Activated naive CD8-positive, alpha-beta T cell treated with anti-CD3 and anti-CD28 coated beads, Interleukin-2, amount 50 U/mL, for 24 hours (primary cell): ENCODE data around the gene RAB11FIP2.

Experiments used
- ATAC-seq: fragments of 150-1000 bp; cut with Tn5 transposase; one replicate; pipeline ENCODE4 v1.10.0; 2021
- DNase-seq: peaks from one replicate; pipeline ENCODE4 v3.0.0; 2021
- H3K27ac Mint-ChIP-seq: one replicate; pipeline ENCODE4 v1.8.0; 2021; ENCODE audit warnings: mild to moderate bottlenecking, mixed read lengths
- H3K27me3 Mint-ChIP-seq: one replicate; pipeline ENCODE4 v1.8.0; 2021; ENCODE audit warnings: mixed read lengths
- H3K36me3 Mint-ChIP-seq: one replicate; pipeline ENCODE4 v1.8.0; 2021; ENCODE audit warnings: low read depth, mixed read lengths
- H3K4me1 Mint-ChIP-seq: one replicate; pipeline ENCODE4 v1.8.0; 2021; ENCODE audit warnings: mixed read lengths
- H3K4me3 Mint-ChIP-seq: one replicate; pipeline ENCODE4 v1.8.0; 2021; ENCODE audit warnings: mild to moderate bottlenecking, moderate library complexity, mixed read lengths
- H3K9me3 Mint-ChIP-seq: one replicate; pipeline ENCODE4 v1.8.0; 2021; ENCODE audit warnings: mixed read lengths

RAB11FIP2 gene

DNA sequence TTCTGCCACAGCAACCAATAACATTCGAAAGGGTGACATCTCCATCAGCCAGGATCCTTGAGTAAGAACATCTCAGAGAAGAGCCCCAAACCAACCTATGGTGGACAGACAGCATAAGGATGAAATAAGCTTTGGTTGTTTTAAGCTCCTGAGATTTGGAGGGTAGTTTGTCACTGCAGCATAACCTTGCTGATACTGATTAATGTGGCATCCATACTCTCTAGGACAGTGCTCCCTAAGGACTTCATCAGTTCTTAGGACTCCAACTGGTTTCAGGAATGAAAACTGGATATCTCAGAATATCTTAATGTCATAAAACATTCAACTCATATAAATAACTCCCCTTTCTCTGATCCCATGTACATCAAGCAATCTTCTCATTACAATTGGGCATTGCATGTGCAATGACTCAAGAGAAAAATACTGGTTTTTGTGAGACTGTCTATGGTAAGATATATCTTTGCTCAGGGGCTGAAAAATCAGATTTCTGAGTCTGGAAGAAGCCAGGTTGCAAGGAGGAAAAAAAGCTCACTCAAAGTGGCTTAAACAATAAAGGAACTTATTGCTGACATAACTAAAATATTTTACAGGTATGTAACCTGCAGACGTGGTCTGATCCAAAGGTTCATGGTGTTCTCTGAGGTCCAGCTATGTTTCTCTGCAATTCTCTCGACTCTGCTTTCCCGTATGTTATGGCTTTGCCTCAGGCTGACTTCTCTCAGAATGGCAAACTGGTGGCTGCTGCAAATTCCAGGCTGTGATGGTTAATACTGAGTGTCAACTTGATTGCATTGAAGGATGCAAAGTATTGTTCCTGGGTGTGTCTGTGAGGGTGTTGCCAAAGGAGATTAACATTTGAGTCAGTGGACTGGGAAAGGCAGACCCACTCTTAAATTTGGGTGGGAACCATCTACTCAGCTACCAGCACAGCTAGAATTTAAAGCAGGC lies 65.7 kb downstream of the RAB11FIP2 start:
- DNase-seq (no peak), ATAC-seq (no peak)
- no peak overlapping the region for H3K27ac Mint-ChIP-seq
- no peaks in the 10 kb centered on the region for H3K4me1 Mint-ChIP-seq
- peaks cover 11% of the 10 kb centered on the region for H3K27me3 Mint-ChIP-seq
- H3K36me3 Mint-ChIP-seq: no peaks in the 10 kb centered on the region
- H3K4me3 Mint-ChIP-seq: no peak overlapping the region
- H3K9me3 Mint-ChIP-seq: peaks cover 6% of the 10 kb centered on the region

DNA sequence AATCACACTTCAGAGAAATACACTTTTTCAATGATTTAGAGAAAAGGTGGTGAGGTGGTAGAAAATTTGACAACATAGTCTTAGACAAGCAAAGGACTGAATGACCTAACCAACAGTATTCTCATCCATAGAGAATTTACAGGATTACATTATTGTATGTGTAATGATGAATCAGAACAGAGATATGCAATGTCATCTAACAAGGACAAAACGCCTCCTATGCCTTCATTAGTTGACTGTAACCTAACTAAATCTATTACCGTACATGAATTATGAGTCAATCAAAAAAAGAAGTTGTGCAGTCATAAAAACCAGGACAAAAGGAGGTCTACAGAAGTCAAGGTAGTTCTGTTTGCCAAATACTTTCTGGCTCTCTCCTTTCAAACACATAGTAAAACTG lies 66.5 kb downstream of the RAB11FIP2 start:
- no peaks in the 10 kb centered on the region for H3K4me1 Mint-ChIP-seq
- no peak for DNase-seq
- H3K36me3 Mint-ChIP-seq: no peaks in the 10 kb centered on the region
- ATAC-seq: no peak
- no peak overlapping the region for H3K4me3 Mint-ChIP-seq
- H3K27ac Mint-ChIP-seq: no peak overlapping the region
- H3K27me3 Mint-ChIP-seq: peaks cover 11% of the 10 kb centered on the region
- H3K9me3 Mint-ChIP-seq: peaks cover 5% of the 10 kb centered on the region

DNA sequence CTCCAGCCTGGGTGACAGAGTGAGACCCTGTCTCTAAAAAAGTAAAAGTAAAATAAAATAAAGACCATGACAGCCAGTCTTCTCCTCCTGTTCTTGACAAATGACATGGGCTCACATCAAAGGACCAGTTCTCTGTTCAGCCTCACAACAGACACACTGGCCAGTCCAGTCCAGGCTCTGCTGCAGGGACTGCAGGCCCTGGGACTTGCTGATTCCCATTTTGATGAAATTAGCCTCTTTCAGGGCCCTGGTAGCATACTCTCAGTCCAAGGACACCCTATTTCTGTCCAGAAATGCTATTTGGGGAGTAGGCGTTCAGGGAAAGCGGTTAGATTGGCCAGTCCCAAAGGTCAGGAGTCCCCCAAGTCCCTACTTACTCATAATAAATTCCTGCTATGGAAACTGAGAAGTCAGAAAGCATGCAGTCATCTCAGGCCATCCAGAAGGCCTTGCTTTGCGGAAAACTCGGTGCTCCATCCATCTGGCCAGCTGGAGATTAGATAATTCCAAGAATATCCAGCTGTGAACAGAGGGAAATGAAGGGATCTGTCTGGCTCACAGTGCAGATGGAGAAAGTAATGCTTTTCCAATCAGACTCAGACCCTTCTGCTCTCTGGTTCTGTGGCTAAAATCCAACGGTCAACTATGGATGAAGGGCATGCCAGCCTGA lies 74.4 kb downstream of the RAB11FIP2 start:
- DNase-seq (no peak), ATAC-seq (no peak)
- H3K27me3 Mint-ChIP-seq: peaks cover 9% of the 10 kb centered on the region
- H3K4me3 Mint-ChIP-seq: no peak overlapping the region
- no peaks in the 10 kb centered on the region for H3K9me3 Mint-ChIP-seq
- H3K4me1 Mint-ChIP-seq: no peaks in the 10 kb centered on the region
- H3K27ac Mint-ChIP-seq: no peak overlapping the region
- no peaks in the 10 kb centered on the region for H3K36me3 Mint-ChIP-seq

DNA sequence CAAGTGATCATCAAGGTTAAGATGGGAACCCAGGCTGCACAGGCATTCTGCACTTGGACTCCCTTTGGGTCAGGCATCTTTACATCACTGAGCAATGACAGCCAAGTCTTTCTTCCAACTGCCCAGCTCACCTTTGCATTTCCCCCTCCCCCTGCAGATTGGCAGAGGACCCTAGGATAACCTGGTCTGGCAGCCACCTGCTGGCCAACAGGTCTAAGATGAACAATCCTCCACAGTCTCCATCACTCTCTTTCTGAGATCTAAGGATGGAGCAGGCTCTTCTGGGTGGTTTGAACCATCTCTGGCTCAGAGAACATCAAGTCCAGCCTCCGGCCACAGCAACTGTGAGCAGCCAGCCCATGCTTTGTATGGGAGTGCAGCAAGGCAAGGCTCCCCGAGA lies 75.8 kb downstream of the RAB11FIP2 start:
- Mint-ChIP-seq H3K4me3 (no peak overlapping the region), H3K27ac (no peak overlapping the region), H3K27me3 (peaks cover 11% of the 10 kb centered on the region), H3K4me1 (no peaks in the 10 kb centered on the region), H3K36me3 (no peaks in the 10 kb centered on the region), H3K9me3 (no peaks in the 10 kb centered on the region)
- DNase-seq (no peak), ATAC-seq (no peak)

DNA sequence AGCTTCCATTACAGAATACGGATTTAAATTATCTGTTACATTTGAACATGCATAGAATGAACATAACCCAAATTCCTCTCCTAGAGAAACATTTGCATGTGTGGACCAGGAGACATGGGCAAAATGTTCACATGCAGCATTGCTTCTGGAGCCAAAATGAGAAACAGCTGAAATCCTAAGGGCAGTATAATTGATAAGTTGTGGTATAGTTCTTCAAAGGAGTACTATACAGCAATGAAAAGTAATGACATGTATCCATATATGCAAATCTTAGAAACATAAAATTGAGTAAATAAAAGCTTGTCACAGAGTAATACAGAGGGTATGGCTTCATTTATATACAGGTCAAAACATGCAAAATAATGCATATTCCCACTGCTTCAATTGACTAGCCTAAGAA lies 77.1 kb downstream of the RAB11FIP2 start:
- ATAC-seq: no peak
- Mint-ChIP-seq H3K27ac (no peak overlapping the region), H3K27me3 (peaks cover 11% of the 10 kb centered on the region), H3K9me3 (no peaks in the 10 kb centered on the region), H3K36me3 (no peaks in the 10 kb centered on the region), H3K4me3 (no peak overlapping the region), H3K4me1 (no peaks in the 10 kb centered on the region)
- no peak for DNase-seq

DNA sequence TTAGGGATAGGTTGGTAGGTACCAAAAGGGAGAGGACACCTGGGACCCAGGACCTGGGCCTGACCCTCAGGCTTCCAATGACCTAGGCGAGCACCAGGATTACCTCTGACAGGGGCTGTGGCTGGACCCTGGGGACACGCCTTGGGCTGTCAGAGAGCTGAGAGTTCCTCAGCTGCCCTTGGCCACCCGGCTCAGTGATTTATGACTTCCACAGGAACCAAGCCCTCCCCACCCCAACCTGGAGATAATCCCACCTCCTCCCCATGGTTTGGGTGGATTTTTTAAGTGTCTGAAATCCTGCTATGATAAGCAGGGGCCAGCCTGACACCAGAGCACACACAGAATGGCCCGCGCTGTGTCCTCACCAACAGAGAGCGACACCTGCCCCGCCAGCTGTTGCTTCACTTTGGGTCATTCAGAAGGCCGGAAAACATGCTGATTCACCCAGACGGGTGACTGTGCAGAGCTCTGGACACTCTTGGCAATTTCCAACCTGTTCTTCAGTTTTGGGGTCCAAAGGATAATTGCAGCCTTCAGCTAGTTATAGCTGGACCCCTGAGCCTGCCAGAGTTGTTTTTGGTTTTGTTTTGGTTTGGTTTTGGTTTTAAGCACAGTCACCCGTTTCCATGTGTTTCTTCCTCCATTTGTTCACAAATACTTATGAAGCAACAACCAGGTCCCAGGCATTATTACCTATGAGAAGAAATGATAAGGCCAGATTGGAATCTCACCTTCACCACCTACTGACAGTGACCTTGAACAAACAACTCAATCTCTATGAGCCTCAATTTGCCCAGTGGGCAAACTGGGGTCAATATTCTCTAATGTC lies 78.2 kb downstream of the RAB11FIP2 start:
- no peak for ATAC-seq
- DNase-seq: no peak
- H3K4me3 Mint-ChIP-seq: no peak overlapping the region
- H3K36me3 Mint-ChIP-seq: no peaks in the 10 kb centered on the region
- peaks cover 9% of the 10 kb centered on the region for H3K27me3 Mint-ChIP-seq
- no peaks in the 10 kb centered on the region for H3K4me1 Mint-ChIP-seq
- H3K27ac Mint-ChIP-seq: no peak overlapping the region
- no peaks in the 10 kb centered on the region for H3K9me3 Mint-ChIP-seq

DNA sequence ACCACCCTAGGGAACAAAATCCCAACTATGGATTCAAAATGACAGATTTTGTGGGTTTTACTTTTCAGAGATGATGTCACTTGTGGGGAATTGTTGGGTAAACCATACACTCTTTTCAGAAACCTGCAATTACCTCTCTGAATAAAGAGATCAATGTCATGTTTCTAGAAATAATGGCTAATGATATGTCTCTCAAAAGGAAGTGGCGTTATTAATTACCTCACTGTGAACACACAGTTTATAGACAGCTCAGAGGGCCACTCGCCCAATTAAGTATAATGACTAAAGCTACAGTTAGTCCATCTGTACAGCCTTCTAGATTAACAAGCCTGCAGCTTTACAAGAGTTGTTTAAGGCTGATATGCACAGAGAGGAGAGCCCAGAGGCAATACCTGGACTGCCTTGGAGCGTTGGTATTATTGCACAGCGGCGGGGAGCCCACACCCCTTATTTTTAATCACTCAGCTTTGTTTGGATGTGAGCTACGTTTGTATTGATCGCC lies 79.5 kb downstream of the RAB11FIP2 start:
- ATAC-seq (no peak), DNase-seq (no peak)
- H3K4me3 Mint-ChIP-seq: no peak overlapping the region
- H3K36me3 Mint-ChIP-seq: no peaks in the 10 kb centered on the region
- H3K9me3 Mint-ChIP-seq: no peaks in the 10 kb centered on the region
- H3K27me3 Mint-ChIP-seq: peaks cover 9% of the 10 kb centered on the region
- H3K4me1 Mint-ChIP-seq: no peaks in the 10 kb centered on the region
- H3K27ac Mint-ChIP-seq: no peak overlapping the region

DNA sequence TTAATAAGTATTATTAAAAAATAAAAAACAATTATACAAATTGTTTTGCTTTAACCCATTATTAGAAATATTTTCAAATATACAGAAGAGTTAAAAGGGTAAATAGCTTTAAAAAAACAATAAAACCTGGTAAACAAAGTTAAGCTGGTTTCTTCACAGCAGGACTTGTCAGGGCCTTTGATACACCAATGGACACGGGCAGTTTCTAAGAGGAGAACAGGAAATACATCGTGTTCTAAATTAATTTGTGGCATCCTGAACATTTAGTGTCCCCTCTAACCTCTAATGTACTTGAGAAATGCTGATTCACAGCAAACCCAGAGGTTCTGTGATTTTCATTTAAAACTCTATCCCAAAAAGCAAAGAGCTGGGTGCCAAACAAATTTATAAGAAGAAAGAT lies 80.8 kb downstream of the RAB11FIP2 start:
- ATAC-seq (no peak), DNase-seq (no peak)
- Mint-ChIP-seq H3K4me3 (no peak overlapping the region), H3K9me3 (no peaks in the 10 kb centered on the region), H3K27me3 (peaks cover 3% of the 10 kb centered on the region), H3K36me3 (no peaks in the 10 kb centered on the region), H3K27ac (no peak overlapping the region), H3K4me1 (no peaks in the 10 kb centered on the region)

DNA sequence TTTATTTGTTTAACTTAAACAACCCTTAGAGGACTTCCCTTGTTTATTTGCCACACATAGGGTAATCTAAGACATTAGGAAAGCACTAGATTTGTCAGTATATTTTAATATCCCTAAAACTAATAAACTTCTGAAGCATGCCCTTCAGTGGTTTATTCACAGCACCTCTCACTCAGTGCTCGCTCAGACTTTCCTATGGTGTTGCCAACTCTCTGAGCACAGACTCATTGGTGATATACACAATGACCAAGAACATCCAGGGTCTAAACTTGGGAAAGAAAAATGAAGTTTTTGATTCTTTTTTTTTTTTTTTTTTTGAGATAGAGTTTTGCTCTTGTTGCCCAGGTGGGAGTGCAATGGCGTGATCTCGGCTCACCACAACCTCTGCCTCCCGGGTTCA lies 82.2 kb downstream of the RAB11FIP2 start:
- Mint-ChIP-seq H3K27ac (no peak overlapping the region), H3K9me3 (no peaks in the 10 kb centered on the region), H3K4me1 (no peaks in the 10 kb centered on the region), H3K27me3 (peaks cover 4% of the 10 kb centered on the region), H3K36me3 (no peaks in the 10 kb centered on the region), H3K4me3 (no peak overlapping the region)
- ATAC-seq (no peak), DNase-seq (no peak)

DNA sequence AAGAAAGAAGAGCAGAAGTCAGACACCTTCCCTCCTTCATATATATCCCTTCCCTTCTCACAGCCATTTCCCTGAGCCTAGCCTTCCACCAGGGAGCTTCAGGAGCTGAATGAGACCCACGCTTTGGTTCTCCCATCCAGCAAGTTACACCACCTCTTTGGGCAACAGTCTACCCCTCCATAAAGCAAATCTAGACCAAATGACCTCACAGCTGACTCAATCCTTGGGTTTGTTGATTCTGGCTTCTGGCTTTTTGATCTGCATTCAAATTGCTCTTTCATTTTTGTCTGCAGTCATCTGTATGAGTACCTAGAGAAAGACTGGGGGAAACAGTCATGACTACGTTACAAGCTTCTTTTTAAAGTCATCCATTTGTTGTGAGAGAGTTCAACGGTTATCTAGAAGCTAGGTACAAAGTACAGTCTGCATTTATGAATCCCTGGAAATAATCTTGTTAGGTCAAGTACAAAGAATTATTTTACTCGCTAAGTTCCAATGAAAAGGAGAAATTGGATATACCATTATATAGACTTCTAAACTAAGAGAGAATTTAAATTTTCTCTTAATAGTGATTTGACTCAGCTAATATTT lies 86.3 kb downstream of the RAB11FIP2 start:
- no peaks in the 10 kb centered on the region for H3K9me3 Mint-ChIP-seq
- no peak for DNase-seq

DNA sequence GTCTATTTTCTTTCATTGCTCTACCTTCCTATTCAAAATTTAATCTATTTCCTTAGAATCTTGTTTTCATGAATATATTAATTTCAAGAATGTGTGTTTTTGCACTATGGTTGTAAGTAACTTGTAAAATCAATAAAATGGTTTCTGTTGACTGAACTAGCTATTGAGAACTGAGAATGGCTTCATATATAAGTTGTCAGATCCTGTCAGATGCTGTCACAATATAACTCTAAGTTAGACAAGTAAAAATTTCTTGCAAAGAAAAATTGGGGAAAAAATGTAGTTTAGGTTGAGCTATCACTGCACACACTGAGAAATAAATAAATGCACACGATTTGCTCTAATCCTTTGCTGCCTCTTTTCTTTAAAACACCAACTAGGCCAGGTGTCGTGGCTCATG lies 89.8 kb downstream of the RAB11FIP2 start:
- Mint-ChIP-seq H3K36me3 (no peaks in the 10 kb centered on the region), H3K27me3 (peaks cover 4% of the 10 kb centered on the region), H3K27ac (no peak overlapping the region), H3K4me1 (no peaks in the 10 kb centered on the region), H3K9me3 (no peaks in the 10 kb centered on the region), H3K4me3 (no peak overlapping the region)
- ATAC-seq (no peak), DNase-seq (no peak)

More for the DNA sequence above, 86.3 kb downstream of the RAB11FIP2 start:
- H3K27me3 Mint-ChIP-seq: peaks cover 4% of the 10 kb centered on the region
- no peak overlapping the region for H3K4me3 Mint-ChIP-seq
- no peak overlapping the region for H3K27ac Mint-ChIP-seq
- H3K36me3 Mint-ChIP-seq: no peaks in the 10 kb centered on the region
- no peak for ATAC-seq
- no peaks in the 10 kb centered on the region for H3K4me1 Mint-ChIP-seq

DNA sequence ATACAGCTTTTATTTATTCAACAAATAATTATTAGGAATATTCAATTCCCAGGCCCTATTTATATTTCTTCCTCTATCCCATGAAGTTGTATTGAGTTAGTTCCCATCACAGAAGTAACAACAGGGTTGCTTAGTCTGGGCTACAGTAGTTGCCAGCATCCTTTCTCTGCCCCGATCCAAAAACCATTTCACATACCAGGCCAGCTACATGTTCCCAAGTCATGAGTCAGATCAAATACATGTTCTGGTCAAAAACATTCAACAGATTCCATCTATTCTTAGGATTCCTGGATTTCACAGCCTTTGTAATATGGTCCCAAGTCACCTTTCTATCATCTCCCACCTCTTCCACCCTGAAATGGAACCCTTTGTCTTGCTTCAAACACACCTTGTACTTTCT lies 91.6 kb downstream of the RAB11FIP2 start:
- Mint-ChIP-seq H3K4me3 (no peak overlapping the region), H3K4me1 (no peaks in the 10 kb centered on the region), H3K36me3 (no peaks in the 10 kb centered on the region), H3K27ac (no peak overlapping the region), H3K27me3 (peaks cover 4% of the 10 kb centered on the region), H3K9me3 (no peaks in the 10 kb centered on the region)
- DNase-seq (no peak), ATAC-seq (no peak)
